K562 (cell line): Measurements from ENCODE around the gene SDK1. TPM values are rescaled to one million over a fixed set of nuclear protein-coding genes. Genes with fewer than 3 reads are reported as not detected.

Experiments used
- ATAC-seq: fragments of 200-7000 bp; cut with Tn5 transposase; 3 replicates; pipeline ENCODE4 v1.9.1; 2020; ENCODE audit warnings: moderate library complexity
- BruUV-seq: library from RNA; stranded (reverse); fragments of 400-500 nt; replicated peaks from 2 replicates; lab custom pipeline; 2021; lab: Mats Ljungman, UMichigan
- CTCF ChIA-PET: fragments of 300-600 bp; formaldehyde crosslinking; extraction: SDS; loops from one replicate; lab custom pipeline; 2021; ENCODE audit warnings: low intra/inter-chr PET ratio; lab: Yijun Ruan, JAX
- POLR2A ChIA-PET: fragments of 300-600, 350-650 bp; sonication (Branson Sonifier 250); formaldehyde crosslinking; extraction: SDS; loops from one replicate; lab custom pipeline; 2021; ENCODE audit warnings: antibody characterized with exemption, inconsistent platforms; lab: Yijun Ruan, JAX
- DNase-seq, 4 experiments: peaks; one replicate each; pipeline versions ENCODE4 v3.0.0 to v3.0.0-alpha.2; 2011 to 2018; ENCODE audit warnings: low spot score in 3 of 4, mixed read lengths in 3 of 4; ENCODE audit errors: extremely low read depth in 1 of 4
- FAIRE-seq: peaks from 2 replicates; lab custom pipeline; 2011; peaks lifted over from hg19 to GRCh38; lab: Jason Lieb, UNC
- H2AFZ ChIP-seq: 2 replicates; pipeline ENCODE4 v1.6.0; 2011; ENCODE audit warnings: low read depth, low read length, control low read depth, inconsistent platforms
- H3K27ac ChIP-seq: fragments of 200-600 bp; 3 replicates; pipeline ENCODE4 v1.8.0; 2011; ENCODE audit warnings: low read depth, mild to moderate bottlenecking, control low read depth, inconsistent platforms, low read length, moderate library complexity, mixed read lengths; ENCODE audit errors: extremely low read depth
- H3K27me3 ChIP-seq, 2 experiments: fragments of 300-600 bp in 1 of 2; 2 replicates in 1 of 2; 3 replicates in 1 of 2; pipeline versions ENCODE4 v1.6.0 to v1.8.0; 2011; ENCODE audit warnings: inconsistent platforms in 2 of 2, low read length in 2 of 2, mild to moderate bottlenecking in 1 of 2, mixed read lengths in 1 of 2, moderate library complexity in 1 of 2; ENCODE audit not compliant: control insufficient read depth in 2 of 2, insufficient read depth in 2 of 2
- H3K36me3 ChIP-seq: fragments of 300-600 bp; 3 replicates; pipeline ENCODE4 v1.8.0; 2011; ENCODE audit warnings: mild to moderate bottlenecking, low read length, inconsistent platforms; ENCODE audit not compliant: control insufficient read depth, insufficient read depth
- H3K4me1 ChIP-seq, 2 experiments: fragments of 200-600 bp in 1 of 2; replicated peaks in 1 of 2; 2 replicates in 1 of 2; 3 replicates in 1 of 2; pipeline versions ENCODE4 v1.5.1 to v1.8.0; 2011; ENCODE audit warnings: inconsistent platforms in 2 of 2, low read length in 2 of 2, mild to moderate bottlenecking in 1 of 2, mixed read lengths in 1 of 2, moderate library complexity in 1 of 2; ENCODE audit not compliant: control insufficient read depth in 2 of 2, insufficient read depth in 2 of 2
- H3K4me2 ChIP-seq: 2 replicates; pipeline ENCODE4 v1.6.1; 2011; ENCODE audit warnings: low read length, control low read depth, inconsistent platforms, mixed read lengths; ENCODE audit not compliant: insufficient read depth
- H3K4me3 ChIP-seq: fragments of 200-600 bp; sonication (generic), shearing (Covaris generic); 2 replicates; pipeline ENCODE4 v1.5.1; 2016; ENCODE audit warnings: control low read depth, inconsistent platforms
- H3K79me2 ChIP-seq: fragments of 200-600 bp; 3 replicates; pipeline ENCODE4 v1.8.0; 2011; ENCODE audit warnings: low read length, inconsistent platforms; ENCODE audit not compliant: control insufficient read depth, insufficient read depth
- H3K9ac ChIP-seq, 2 experiments: 2 replicates each; pipeline versions ENCODE4 v1.6.0 to v1.6.1; 2011; ENCODE audit warnings: low read depth in 2 of 2, low read length in 2 of 2, control low read depth in 1 of 2, inconsistent platforms in 1 of 2, mild to moderate bottlenecking in 1 of 2, mixed read lengths in 1 of 2; ENCODE audit not compliant: insufficient read depth in 1 of 2
- H3K9me1 ChIP-seq: one replicate; pipeline ENCODE4 v1.6.0; 2011; ENCODE audit warnings: inconsistent platforms, mild to moderate bottlenecking, low read length, moderate library complexity; ENCODE audit not compliant: control insufficient read depth, insufficient read depth
- H3K9me3 ChIP-seq: replicated peaks from 2 replicates; pipeline ENCODE4 v1.5.1; 2011; ENCODE audit warnings: low read depth, low read length, inconsistent platforms; ENCODE audit not compliant: control insufficient read depth, insufficient read depth
- H4K20me1 ChIP-seq: replicated peaks from 2 replicates; pipeline ENCODE4 v1.6.1; 2011; ENCODE audit warnings: low read length, inconsistent platforms, mixed read lengths; ENCODE audit not compliant: control insufficient read depth, insufficient read depth
- CSDE1 ChIP-seq, 2 experiments: fragments of 450-650 bp; IDR thresholded peaks; 2 replicates each; pipeline ENCODE4 v1.6.1; 2016; ENCODE audit warnings: mild to moderate bottlenecking in 1 of 2
- CXXC5 ChIP-seq: fragments of 250-450 bp; sonication (Bioruptor Pico); IDR thresholded peaks from 2 replicates; pipeline ENCODE4 v1.8.0; 2022; ENCODE audit warnings: inconsistent platforms, mild to moderate bottlenecking, moderate library complexity
- DPF2 ChIP-seq: fragments of 450-650 bp; IDR thresholded peaks from 2 replicates; pipeline ENCODE4 v1.6.1; 2016
- HMG20B ChIP-seq: fragments of 250-450 bp; sonication (Bioruptor Pico); IDR thresholded peaks from 2 replicates; pipeline ENCODE4 v1.5.0; 2021; ENCODE audit warnings: mild to moderate bottlenecking
- KLF1 ChIP-seq: fragments of 450-650 bp; IDR thresholded peaks from 2 replicates; pipeline ENCODE4 v1.6.1; 2016; ENCODE audit warnings: missing genetic modification characterization, missing compliant biosample characterization
- KLF6 ChIP-seq: fragments of 250-450 bp; sonication (Bioruptor Pico); IDR thresholded peaks from 2 replicates; pipeline ENCODE4 v1.4.0; 2020; ENCODE audit warnings: mild to moderate bottlenecking, moderate library complexity, borderline replicate concordance
- POLR2G ChIP-seq: fragments of 200-400 bp; formaldehyde crosslinking; IDR thresholded peaks from 2 replicates; pipeline ENCODE4 v1.6.1; 2017; ENCODE audit warnings: low read depth, mild to moderate bottlenecking, antibody characterized with exemption, low read length, moderate library complexity
- SIN3A ChIP-seq, 2 experiments: fragments of 150-350 bp in 1 of 2; IDR thresholded peaks; 2 replicates each; pipeline ENCODE4 v1.6.1; 2011 to 2016; ENCODE audit warnings: borderline replicate concordance in 2 of 2, low read depth in 2 of 2, low read length in 2 of 2, mild to moderate bottlenecking in 2 of 2, moderate library complexity in 2 of 2; ENCODE audit not compliant: control insufficient read depth in 1 of 2
- TOE1 ChIP-seq, 2 experiments: fragments of 450-650 bp in 1 of 2; sonication (generic) in 1 of 2; formaldehyde crosslinking in 1 of 2; IDR thresholded peaks; 2 replicates each; pipeline versions ENCODE4 v1.7.1 to v1.8.0; 2016 to 2022; ENCODE audit warnings: borderline replicate concordance in 2 of 2, mild to moderate bottlenecking in 2 of 2, antibody characterized with exemption in 1 of 2, inconsistent platforms in 1 of 2, low read depth in 1 of 2, missing genetic modification reagents in 1 of 2, moderate library complexity in 1 of 2
- ZNF696 ChIP-seq: fragments of 250-450 bp; sonication (Bioruptor Pico); conservative IDR thresholded peaks from 2 replicates; pipeline ENCODE4 v1.4.0; 2020; ENCODE audit warnings: mild to moderate bottlenecking, moderate library complexity
- WGBS: fragments of 100-300 bp; shearing (Covaris generic); methylation state at CpG from one replicate; pipeline ENCODE4 v1.1.6; 2016; ENCODE audit warnings: low coverage, mixed read lengths; ENCODE audit not compliant: insufficient coverage; ENCODE audit errors: missing lambda C conversion rate; 5-methylcytosine and 5-hydroxymethylcytosine counted together
- in situ Hi-C: fragments of 300-500 bp; cut with MboI; formaldehyde crosslinking; loops from 4 replicates; pipeline ENCODE4 v1.15.0; 2018; ENCODE audit warnings: inconsistent platforms, mixed read lengths
- intact Hi-C: fragments of 100-400 bp; cut with micrococcal nuclease; formaldehyde crosslinking; loops from 2 replicates; pipeline ENCODE4 v1.14.2; 2022
- polyA plus RNA-seq, 8 experiments: library from polyadenylated mRNA; depleted of rRNA in 4 of 8; stranded (reverse) in 5 of 8; unstranded in 3 of 8; fragments of >200 nt; fragmentation: Nextera tagmentation in 2 of 8; fragmentation: Illumina TruSeq in 1 of 8; extraction: Ambion mirVana in 2 of 8; extraction: Trizol in 1 of 8; gene quantifications; 2 replicates each; pipeline versions ENCODE4 v1.2.1 to v1.2.3, GENCODE V29; 2011 to 2014; ENCODE audit warnings: inconsistent platforms in 1 of 8, missing spikeins in 1 of 8
- total RNA-seq, 7 experiments: library from RNA; depleted of rRNA in 6 of 7; stranded (reverse); fragments of >200 nt in 6 of 7; fragmentation: Illumina TruSeq in 2 of 7; extraction: Trizol in 2 of 7; gene quantifications; 2 replicates each; pipeline versions ENCODE4 v1.2.1 to v1.2.3, GENCODE V29; 2011 to 2021; ENCODE audit warnings: low replicate concordance in 1 of 7
- TF ChIP-seq, protein P1 (sequence below), 2 experiments: fragments of 450-650 bp in 1 of 2; IDR thresholded peaks; 2 replicates each; pipeline ENCODE4 v1.6.1; 2011 to 2017; ENCODE audit warnings: low read depth in 2 of 2, antibody characterized with exemption in 1 of 2, borderline replicate concordance in 1 of 2, low read length in 1 of 2, mild to moderate bottlenecking in 1 of 2, mixed read lengths in 1 of 2; ENCODE audit not compliant: control insufficient read depth in 1 of 2
- TF ChIP-seq, protein P2 (sequence below): fragments of 250-450 bp; sonication (Bioruptor Pico); IDR thresholded peaks from 2 replicates; pipeline ENCODE4 v1.5.0; 2020; ENCODE audit warnings: mild to moderate bottlenecking, borderline replicate concordance
- TF ChIP-seq, protein P3 (sequence below): fragments of 250-450 bp; sonication (Bioruptor Pico); IDR thresholded peaks from 2 replicates; pipeline ENCODE4 v1.5.0; 2021; ENCODE audit warnings: mild to moderate bottlenecking, borderline replicate concordance

Gene SDK1
- total and polyA plus RNA-seq, 9 of the 15 experiments (the other 6 are each of a cell fraction or from before 2014, with no cell fraction given): 0.16 TPM; not detected in 8

DNA sequence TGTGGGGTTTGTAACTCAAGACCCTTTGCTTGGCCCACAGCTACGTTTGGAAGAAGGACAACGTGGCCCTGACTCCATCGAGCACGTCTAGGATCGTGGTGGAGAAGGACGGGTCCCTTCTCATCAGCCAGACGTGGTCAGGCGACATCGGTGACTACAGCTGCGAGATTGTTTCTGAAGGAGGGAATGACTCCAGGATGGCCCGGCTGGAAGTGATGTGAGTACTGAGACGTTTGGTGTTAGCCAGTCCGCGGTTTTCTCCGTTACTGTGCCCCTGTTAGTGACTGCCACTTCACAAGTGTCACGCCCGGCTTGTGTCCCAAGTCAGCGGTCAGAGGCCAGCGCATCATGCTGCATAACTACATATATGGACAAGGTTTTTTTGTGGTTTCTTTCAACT, 673.3 kb downstream of the SDK1 start (continued):
- TF ChIP-seq KLF1 (no peak), CXXC5 (CRISPR knock-in tag) (no peak), SIN3A (IDR thresholded peaks at IDR 0.05; ENCODE audit: borderline replicate concordance in 2 of 2, control insufficient read depth in 1 of 2, low read depth in 2 of 2, low read length in 2 of 2) (no peak), ZNF696 (no peak)
- TF ChIP-seq, protein P1, sequence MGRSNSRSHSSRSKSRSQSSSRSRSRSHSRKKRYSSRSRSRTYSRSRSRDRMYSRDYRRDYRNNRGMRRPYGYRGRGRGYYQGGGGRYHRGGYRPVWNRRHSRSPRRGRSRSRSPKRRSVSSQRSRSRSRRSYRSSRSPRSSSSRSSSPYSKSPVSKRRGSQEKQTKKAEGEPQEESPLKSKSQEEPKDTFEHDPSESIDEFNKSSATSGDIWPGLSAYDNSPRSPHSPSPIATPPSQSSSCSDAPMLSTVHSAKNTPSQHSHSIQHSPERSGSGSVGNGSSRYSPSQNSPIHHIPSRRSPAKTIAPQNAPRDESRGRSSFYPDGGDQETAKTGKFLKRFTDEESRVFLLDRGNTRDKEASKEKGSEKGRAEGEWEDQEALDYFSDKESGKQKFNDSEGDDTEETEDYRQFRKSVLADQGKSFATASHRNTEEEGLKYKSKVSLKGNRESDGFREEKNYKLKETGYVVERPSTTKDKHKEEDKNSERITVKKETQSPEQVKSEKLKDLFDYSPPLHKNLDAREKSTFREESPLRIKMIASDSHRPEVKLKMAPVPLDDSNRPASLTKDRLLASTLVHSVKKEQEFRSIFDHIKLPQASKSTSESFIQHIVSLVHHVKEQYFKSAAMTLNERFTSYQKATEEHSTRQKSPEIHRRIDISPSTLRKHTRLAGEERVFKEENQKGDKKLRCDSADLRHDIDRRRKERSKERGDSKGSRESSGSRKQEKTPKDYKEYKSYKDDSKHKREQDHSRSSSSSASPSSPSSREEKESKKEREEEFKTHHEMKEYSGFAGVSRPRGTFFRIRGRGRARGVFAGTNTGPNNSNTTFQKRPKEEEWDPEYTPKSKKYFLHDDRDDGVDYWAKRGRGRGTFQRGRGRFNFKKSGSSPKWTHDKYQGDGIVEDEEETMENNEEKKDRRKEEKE (IDR thresholded peaks at IDR 0.05; ENCODE audit: borderline replicate concordance in 1 of 2, control insufficient read depth in 1 of 2, low read depth in 2 of 2, low read length in 1 of 2): no peak

DNA sequence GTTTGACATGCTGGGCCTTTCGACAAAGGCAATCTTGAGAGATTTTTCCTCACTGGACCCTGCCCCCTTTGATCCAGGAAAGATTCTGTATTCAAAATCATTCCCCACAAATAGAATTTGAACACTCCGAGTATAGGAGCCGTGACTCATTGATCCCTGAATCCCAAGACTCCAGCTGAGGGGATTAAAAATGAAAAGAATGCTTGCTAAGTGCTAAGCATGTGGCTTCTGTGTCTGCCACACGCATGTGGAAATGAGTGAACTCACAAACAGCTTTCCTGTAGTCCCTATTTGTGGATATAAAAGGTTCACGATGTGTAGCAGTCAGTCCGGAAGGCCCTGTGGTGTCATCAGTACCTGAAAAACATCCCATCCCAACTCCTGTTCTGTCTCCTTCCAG, 674.3 kb downstream of the SDK1 start:
- ATAC-seq: no peak
- H3K36me3 ChIP-seq: no peaks in the 10 kb centered on the region
- WGBS: under 1% methylated on average over 6 of the region's 6 CpGs
- POLR2A ChIA-PET: interaction anchor here (0.7 kb wide), 1 partner anchor 111 kb away, joined by 3 read pairs; no protein-coding TSS in a partner anchor
- in situ Hi-C loops (no loop called here), intact Hi-C loops (no loop called here)
- FAIRE-seq: no peak
- H4K20me1 ChIP-seq: no peaks in the 10 kb centered on the region
- no peaks in the 10 kb centered on the region for H3K4me1 ChIP-seq
- no peak overlapping the region for H2AFZ ChIP-seq
- H3K79me2 ChIP-seq: no peaks in the 10 kb centered on the region
- H3K27ac ChIP-seq: no peak overlapping the region
- H3K4me2 ChIP-seq: no peak overlapping the region
- no TSS peak for BruUV-seq
- no peak for DNase-seq
- H3K9me3 ChIP-seq: no peaks in the 10 kb centered on the region
- H3K27me3 ChIP-seq: peaks cover 12 to 33% of the 10 kb centered on the region in 2 experiments; a peak in 3 of 5 replicates
- CTCF ChIA-PET: no interaction called here
- no peak overlapping the region for H3K9ac ChIP-seq
- H3K4me3 ChIP-seq: no peak overlapping the region
- H3K9me1 ChIP-seq: no peaks in the 10 kb centered on the region
- TF ChIP-seq HMG20B (CRISPR knock-in tag) (no peak), CSDE1 (IDR thresholded peaks at IDR 0.05) (no peak), KLF6 (CRISPR knock-in tag) (no peak), TOE1 (IDR thresholded peaks at IDR 0.05; ENCODE audit: borderline replicate concordance) (no peak), TOE1 (CRISPR knock-in tag; IDR thresholded peaks at IDR 0.05; ENCODE audit: borderline replicate concordance, low read depth) (no peak), DPF2 (no peak), POLR2G (no peak)
- TF ChIP-seq, protein P2, sequence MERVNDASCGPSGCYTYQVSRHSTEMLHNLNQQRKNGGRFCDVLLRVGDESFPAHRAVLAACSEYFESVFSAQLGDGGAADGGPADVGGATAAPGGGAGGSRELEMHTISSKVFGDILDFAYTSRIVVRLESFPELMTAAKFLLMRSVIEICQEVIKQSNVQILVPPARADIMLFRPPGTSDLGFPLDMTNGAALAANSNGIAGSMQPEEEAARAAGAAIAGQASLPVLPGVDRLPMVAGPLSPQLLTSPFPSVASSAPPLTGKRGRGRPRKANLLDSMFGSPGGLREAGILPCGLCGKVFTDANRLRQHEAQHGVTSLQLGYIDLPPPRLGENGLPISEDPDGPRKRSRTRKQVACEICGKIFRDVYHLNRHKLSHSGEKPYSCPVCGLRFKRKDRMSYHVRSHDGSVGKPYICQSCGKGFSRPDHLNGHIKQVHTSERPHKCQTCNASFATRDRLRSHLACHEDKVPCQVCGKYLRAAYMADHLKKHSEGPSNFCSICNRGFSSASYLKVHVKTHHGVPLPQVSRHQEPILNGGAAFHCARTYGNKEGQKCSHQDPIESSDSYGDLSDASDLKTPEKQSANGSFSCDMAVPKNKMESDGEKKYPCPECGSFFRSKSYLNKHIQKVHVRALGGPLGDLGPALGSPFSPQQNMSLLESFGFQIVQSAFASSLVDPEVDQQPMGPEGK: no peak
- TF ChIP-seq, protein P3, sequence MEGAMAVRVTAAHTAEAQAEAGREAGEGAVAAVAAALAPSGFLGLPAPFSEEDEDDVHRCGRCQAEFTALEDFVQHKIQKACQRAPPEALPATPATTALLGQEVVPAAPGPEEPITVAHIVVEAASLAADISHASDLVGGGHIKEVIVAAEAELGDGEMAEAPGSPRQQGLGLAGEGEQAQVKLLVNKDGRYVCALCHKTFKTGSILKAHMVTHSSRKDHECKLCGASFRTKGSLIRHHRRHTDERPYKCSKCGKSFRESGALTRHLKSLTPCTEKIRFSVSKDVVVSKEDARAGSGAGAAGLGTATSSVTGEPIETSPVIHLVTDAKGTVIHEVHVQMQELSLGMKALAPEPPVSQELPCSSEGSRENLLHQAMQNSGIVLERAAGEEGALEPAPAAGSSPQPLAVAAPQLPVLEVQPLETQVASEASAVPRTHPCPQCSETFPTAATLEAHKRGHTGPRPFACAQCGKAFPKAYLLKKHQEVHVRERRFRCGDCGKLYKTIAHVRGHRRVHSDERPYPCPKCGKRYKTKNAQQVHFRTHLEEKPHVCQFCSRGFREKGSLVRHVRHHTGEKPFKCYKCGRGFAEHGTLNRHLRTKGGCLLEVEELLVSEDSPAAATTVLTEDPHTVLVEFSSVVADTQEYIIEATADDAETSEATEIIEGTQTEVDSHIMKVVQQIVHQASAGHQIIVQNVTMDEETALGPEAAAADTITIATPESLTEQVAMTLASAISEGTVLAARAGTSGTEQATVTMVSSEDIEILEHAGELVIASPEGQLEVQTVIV (CRISPR knock-in tag): no peak
